ENCODE measurements around the gene C1QTNF8.

The C1QTNF8 gene

GRCh38 chr16:1080801-1081733 lies 15.0 kb downstream of the C1QTNF8 start:
- no peak overlapping the region for H3K4me3 ChIP-seq (ENCODE audit: low read length)
- no peaks in the 10 kb centered on the region for H3K27me3 ChIP-seq (ENCODE audit: insufficient read depth, low read length)
- WGBS, result 62% methylated on average over 42 of the region's 42 CpGs
- H3K36me3 ChIP-seq (ENCODE audit: insufficient read depth, low read length), result no peaks in the 10 kb centered on the region
- H3K9ac ChIP-seq (ENCODE audit: low read depth, low read length), result no peak overlapping the region
- H3K4me1 ChIP-seq (ENCODE audit: insufficient read depth, low read length), result no peaks in the 10 kb centered on the region
- H3K9me3 ChIP-seq (ENCODE audit: insufficient read depth, low read depth, low read length), result peaks cover 7% of the 10 kb centered on the region
- no peak overlapping the region for H3K27ac ChIP-seq (ENCODE audit: low read depth, low read length)

DNA sequence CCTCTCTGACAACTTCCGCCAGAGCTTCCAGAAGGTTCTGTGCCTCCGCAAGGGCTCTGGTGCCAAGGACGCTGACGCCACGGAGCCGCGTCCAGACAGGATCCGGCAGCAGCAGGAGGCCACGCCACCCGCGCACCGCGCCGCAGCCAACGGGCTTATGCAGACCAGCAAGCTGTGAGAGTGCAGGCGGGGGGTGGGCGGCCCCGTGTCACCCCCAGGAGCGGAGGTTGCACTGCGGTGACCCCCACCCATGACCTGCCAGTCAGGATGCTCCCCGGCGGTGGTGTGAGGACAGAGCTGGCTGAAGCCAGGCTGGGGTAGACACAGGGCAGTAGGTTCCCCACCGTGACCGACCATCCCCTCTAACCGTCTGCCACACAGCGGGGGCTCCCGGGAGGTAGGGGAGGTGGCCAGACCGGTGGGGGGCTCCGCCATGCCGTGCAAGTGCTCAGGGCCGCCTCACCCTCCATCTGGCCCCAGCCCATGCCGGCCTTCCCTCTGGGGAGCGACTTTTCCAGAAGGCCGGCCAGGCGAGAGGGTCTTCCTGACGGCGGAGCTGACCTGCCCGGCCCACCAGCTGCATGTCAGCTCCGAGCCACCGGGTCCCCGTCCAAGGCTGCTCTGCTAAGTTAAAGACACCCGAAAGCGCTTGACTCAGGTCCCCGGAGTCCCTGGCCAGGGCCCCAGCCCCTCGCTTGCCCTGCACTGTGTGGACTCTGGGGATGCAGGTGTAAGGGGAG lies 16.1 kb downstream of the C1QTNF8 start:
- Histone ChIP-seq H3K9ac (ENCODE audit: low read depth, low read length) (no peak overlapping the region), H3K4me1 (ENCODE audit: insufficient read depth, low read length) (no peaks in the 10 kb centered on the region), H3K36me3 (ENCODE audit: insufficient read depth, low read length) (no peaks in the 10 kb centered on the region), H3K9me3 (ENCODE audit: insufficient read depth, low read depth, low read length) (peaks cover 1% of the 10 kb centered on the region), H3K27ac (ENCODE audit: low read depth, low read length) (no peak overlapping the region), H3K27me3 (ENCODE audit: insufficient read depth, low read length) (peaks cover 1% of the 10 kb centered on the region; the same call in 1 of the 2 replicates), H3K4me3 (ENCODE audit: low read length) (no peak overlapping the region)
- WGBS, result 89% methylated on average over 45 of the region's 45 CpGs

- H3K9ac ChIP-seq (ENCODE audit: low read depth, low read length), result no peak overlapping the region
- WGBS, result 96% methylated on average over 43 of the region's 43 CpGs
- no peaks in the 10 kb centered on the region for H3K36me3 ChIP-seq (ENCODE audit: insufficient read depth, low read length)
- H3K4me3 ChIP-seq (ENCODE audit: low read length), result no peak overlapping the region
- H3K9me3 ChIP-seq (ENCODE audit: insufficient read depth, low read depth, low read length), result no peaks in the 10 kb centered on the region
- no peak overlapping the region for H3K27ac ChIP-seq (ENCODE audit: low read depth, low read length)
- no peaks in the 10 kb centered on the region for H3K4me1 ChIP-seq (ENCODE audit: insufficient read depth, low read length)
- H3K27me3 ChIP-seq (ENCODE audit: insufficient read depth, low read length), result peaks cover 3% of the 10 kb centered on the region; the same call in 1 of the 2 replicates
Observed at GRCh38 chr16:1079341-1079740, 16.7 kb downstream of the C1QTNF8 start.

- WGBS, result 89% methylated on average over 28 of the region's 28 CpGs
- H3K36me3 ChIP-seq (ENCODE audit: insufficient read depth, low read length), result no peaks in the 10 kb centered on the region
- no peak overlapping the region for H3K4me3 ChIP-seq (ENCODE audit: low read length)
- no peak overlapping the region for H3K27ac ChIP-seq (ENCODE audit: low read depth, low read length)
- no peaks in the 10 kb centered on the region for H3K4me1 ChIP-seq (ENCODE audit: insufficient read depth, low read length)
- no peak overlapping the region for H3K9ac ChIP-seq (ENCODE audit: low read depth, low read length)
- H3K27me3 ChIP-seq (ENCODE audit: insufficient read depth, low read length), result peaks cover 3% of the 10 kb centered on the region; the same call in 1 of the 2 replicates
- no peaks in the 10 kb centered on the region for H3K9me3 ChIP-seq (ENCODE audit: insufficient read depth, low read depth, low read length)
Observed at GRCh38 chr16:1078579-1079021, 17.4 kb downstream of the C1QTNF8 start.

DNA sequence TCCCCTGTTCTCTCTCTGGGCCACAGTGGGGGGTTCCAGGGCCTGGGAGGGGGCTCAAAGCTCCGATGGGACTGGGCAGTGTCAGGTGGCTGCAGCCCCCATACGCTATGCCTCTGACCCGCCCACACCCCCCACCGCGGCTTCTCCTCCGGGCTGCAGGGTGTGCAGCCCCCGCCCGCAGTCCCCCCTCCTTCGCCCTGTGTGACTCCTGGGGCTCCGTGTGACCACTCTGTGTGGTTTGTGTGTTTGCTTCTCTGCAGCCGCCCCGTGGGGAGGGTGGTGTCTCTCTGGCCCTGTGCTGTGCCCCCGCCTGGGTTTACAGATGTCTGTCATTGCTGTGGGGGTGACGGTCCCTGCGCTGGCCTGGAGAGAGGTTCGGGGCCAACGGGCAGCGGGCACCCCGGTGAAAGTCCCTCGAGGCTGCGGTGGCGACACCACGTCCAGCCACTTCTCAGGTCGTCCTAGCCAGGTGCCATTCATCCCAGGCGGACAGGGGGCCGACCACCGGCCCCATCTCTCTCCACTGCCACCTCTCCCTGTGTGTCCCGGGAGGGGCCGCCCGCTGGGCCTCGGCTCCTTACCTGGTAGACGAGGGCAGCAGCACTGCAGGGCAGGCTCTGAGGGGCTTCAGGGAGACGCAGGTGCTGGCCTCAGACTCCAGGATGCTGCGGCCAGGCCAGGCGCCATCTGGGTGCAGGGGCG lies 18.0 kb downstream of the C1QTNF8 start:
- H3K4me1 ChIP-seq (ENCODE audit: insufficient read depth, low read length), result no peaks in the 10 kb centered on the region
- no peak overlapping the region for H3K27ac ChIP-seq (ENCODE audit: low read depth, low read length)
- 90% methylated on average over 36 of the region's 36 CpGs for WGBS
- no peaks in the 10 kb centered on the region for H3K36me3 ChIP-seq (ENCODE audit: insufficient read depth, low read length)
- no peaks in the 10 kb centered on the region for H3K9me3 ChIP-seq (ENCODE audit: insufficient read depth, low read depth, low read length)
- no peak overlapping the region for H3K4me3 ChIP-seq (ENCODE audit: low read length)
- peaks cover 7% of the 10 kb centered on the region; the same call in 1 of the 2 replicates for H3K27me3 ChIP-seq (ENCODE audit: insufficient read depth, low read length)
- H3K9ac ChIP-seq (ENCODE audit: low read depth, low read length), result no peak overlapping the region

- no peaks in the 10 kb centered on the region for H3K9me3 ChIP-seq (ENCODE audit: insufficient read depth, low read depth, low read length)
- no peak overlapping the region for H3K27ac ChIP-seq (ENCODE audit: low read depth, low read length)
- no peaks in the 10 kb centered on the region for H3K36me3 ChIP-seq (ENCODE audit: insufficient read depth, low read length)
- peaks cover 16% of the 10 kb centered on the region for H3K27me3 ChIP-seq (ENCODE audit: insufficient read depth, low read length)
- H3K4me3 ChIP-seq (ENCODE audit: low read length), result no peak overlapping the region
- H3K9ac ChIP-seq (ENCODE audit: low read depth, low read length), result no peak overlapping the region
- H3K4me1 ChIP-seq (ENCODE audit: insufficient read depth, low read length), result no peaks in the 10 kb centered on the region
- WGBS, result 71% methylated on average over 16 of the region's 16 CpGs
Observed at GRCh38 chr16:1076801-1077576, 19.1 kb downstream of the C1QTNF8 start.

DNA sequence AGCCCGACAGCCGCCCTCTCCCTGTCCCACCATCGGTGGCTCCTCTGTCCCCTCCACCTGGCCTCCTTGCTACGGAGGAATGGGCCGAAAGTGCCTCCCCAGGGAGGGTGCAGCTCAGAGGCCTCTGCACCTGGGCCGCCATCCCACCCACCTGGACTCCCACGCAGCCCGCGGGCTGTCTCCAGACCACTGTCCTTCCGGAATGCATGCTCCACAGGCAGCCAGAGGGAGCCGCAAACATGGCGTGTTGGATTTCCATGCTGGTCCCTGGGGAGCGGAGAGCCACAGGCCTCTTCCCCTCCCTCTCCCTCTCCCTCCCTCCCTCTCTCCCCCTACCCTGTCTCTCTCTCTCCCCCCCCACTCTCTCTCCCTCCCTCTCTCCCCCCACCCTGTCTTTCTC lies 20.5 kb downstream of the C1QTNF8 start:
- WGBS, result 79% methylated on average over 13 of the region's 13 CpGs

GRCh38 chr16:1074379-1074649 lies 21.7 kb downstream of the C1QTNF8 start:
- no peak overlapping the region for H3K9ac ChIP-seq (ENCODE audit: low read depth, low read length)
- no peak overlapping the region for H3K4me3 ChIP-seq (ENCODE audit: low read length)
- no peaks in the 10 kb centered on the region for H3K36me3 ChIP-seq (ENCODE audit: insufficient read depth, low read length)
- 77% methylated on average over 11 of the region's 11 CpGs for WGBS
- H3K27ac ChIP-seq (ENCODE audit: low read depth, low read length), result no peak overlapping the region
- peaks cover 20% of the 10 kb centered on the region for H3K27me3 ChIP-seq (ENCODE audit: insufficient read depth, low read length)
- no peaks in the 10 kb centered on the region for H3K9me3 ChIP-seq (ENCODE audit: insufficient read depth, low read depth, low read length)
- 0 out of 2 replicates have a peak, but pooled peaks cover 6% of the 10 kb centered on the region for H3K4me1 ChIP-seq (ENCODE audit: insufficient read depth, low read length)

More for the DNA sequence above, 20.5 kb downstream of the C1QTNF8 start:
- 0 out of 2 replicates have a peak, but pooled peaks cover 2% of the 10 kb centered on the region for H3K4me1 ChIP-seq (ENCODE audit: insufficient read depth, low read length)
- H3K27me3 ChIP-seq (ENCODE audit: insufficient read depth, low read length), result peaks cover 20% of the 10 kb centered on the region
- H3K9me3 ChIP-seq (ENCODE audit: insufficient read depth, low read depth, low read length), result no peaks in the 10 kb centered on the region
- no peak overlapping the region for H3K4me3 ChIP-seq (ENCODE audit: low read length)
- H3K9ac ChIP-seq (ENCODE audit: low read depth, low read length), result no peak overlapping the region
- no peaks in the 10 kb centered on the region for H3K36me3 ChIP-seq (ENCODE audit: insufficient read depth, low read length)
- H3K27ac ChIP-seq (ENCODE audit: low read depth, low read length), result no peak overlapping the region

GRCh38 chr16:1073566-1074378 lies 22.3 kb downstream of the C1QTNF8 start:
- Histone ChIP-seq H3K36me3 (ENCODE audit: insufficient read depth, low read length) (no peaks in the 10 kb centered on the region), H3K27ac (ENCODE audit: low read depth, low read length) (no peak overlapping the region), H3K4me3 (ENCODE audit: low read length) (no peak overlapping the region), H3K9me3 (ENCODE audit: insufficient read depth, low read depth, low read length) (no peaks in the 10 kb centered on the region), H3K27me3 (ENCODE audit: insufficient read depth, low read length) (peaks cover 20% of the 10 kb centered on the region), H3K9ac (ENCODE audit: low read depth, low read length) (no peak overlapping the region), H3K4me1 (ENCODE audit: insufficient read depth, low read length) (0 out of 2 replicates have a peak, but pooled peaks cover 6% of the 10 kb centered on the region)
- WGBS, result 85% methylated on average over 30 of the region's 30 CpGs

DNA sequence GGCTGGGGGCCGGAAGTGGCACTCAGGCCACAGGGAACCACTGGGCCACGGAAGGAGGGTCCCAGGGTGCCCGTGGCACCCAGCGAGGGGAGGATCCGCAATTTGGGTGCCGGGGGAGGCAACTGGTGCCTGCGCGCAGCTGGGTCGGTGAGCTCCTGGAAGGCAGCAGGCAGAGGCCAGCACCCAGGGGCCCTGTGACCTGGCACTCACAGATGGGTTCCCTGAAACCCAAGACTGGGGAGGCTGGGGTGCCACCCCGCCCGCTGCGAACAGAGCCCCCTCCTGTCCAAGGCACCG lies 22.8 kb downstream of the C1QTNF8 start:
- Histone ChIP-seq H3K27me3 (ENCODE audit: insufficient read depth, low read length) (peaks cover 20% of the 10 kb centered on the region), H3K27ac (ENCODE audit: low read depth, low read length) (no peak overlapping the region), H3K4me1 (ENCODE audit: insufficient read depth, low read length) (0 out of 2 replicates have a peak, but pooled peaks cover 6% of the 10 kb centered on the region), H3K36me3 (ENCODE audit: insufficient read depth, low read length) (no peaks in the 10 kb centered on the region), H3K9ac (ENCODE audit: low read depth, low read length) (no peak overlapping the region), H3K9me3 (ENCODE audit: insufficient read depth, low read depth, low read length) (no peaks in the 10 kb centered on the region), H3K4me3 (ENCODE audit: low read length) (no peak overlapping the region)
- 82% methylated on average over 13 of the region's 13 CpGs for WGBS
